Stimulated activated CD4-positive, alpha-beta T cell treated with anti-CD3 and anti-CD28 coated beads, Interleukin-2, amount 100 ng/mL, for 24 hours (primary cell): ENCODE data around the gene RGL3.
"Not testable (repeated sequence)": the region's sequence is repeated elsewhere in the genome, so short reads cannot be mapped to it uniquely, and the experiment has no call there.

Experiments used
- DNase-seq, 2 donors: peaks; one replicate each; pipeline ENCODE4 v3.0.0-alpha.2; 2020

RGL3 gene

DNA sequence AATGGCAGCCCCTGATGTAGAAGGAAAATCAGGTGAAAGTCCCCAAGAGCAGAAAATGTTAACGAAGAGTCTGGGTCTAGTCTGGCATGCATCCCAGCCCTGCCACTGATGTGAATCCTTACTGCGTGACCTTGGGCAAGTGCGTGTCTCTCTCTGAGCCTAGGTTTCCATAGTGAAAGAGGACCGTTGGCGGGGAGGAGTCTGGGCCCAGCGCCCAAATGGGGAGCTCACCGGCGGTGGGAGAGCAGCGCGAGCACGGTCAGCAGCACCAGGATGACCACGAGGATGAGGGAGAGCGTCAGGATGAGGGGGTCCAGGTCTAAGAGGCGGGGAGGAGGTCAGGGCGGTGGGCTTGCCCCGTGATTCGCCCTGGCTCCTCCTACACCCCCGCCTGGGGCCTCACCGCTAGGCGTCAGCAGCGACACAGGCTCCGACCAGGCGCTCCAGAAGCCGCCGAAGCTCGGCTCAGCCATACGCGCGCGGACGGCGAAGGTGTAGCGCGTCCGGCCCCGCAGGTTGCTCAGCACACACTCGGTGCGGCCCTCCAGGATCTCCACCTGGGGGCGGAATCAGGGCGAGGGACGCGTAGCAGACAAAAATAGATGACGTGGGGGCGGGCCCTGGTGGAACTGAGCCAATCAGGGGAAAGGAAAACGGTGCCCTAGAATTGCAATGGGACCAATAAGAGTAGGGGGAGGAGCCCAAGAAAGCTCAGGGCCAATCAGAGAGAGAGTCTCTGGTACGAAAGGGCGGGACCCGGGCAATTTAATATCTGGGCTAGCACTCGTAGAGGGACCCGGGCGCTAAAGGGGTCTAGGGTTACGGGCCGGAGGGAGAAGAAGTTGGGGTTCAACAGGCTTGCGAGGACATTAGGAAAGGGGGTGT lies 38.2 kb downstream of the RGL3 start:
- DNase-seq: peak; percentile 96

DNA sequence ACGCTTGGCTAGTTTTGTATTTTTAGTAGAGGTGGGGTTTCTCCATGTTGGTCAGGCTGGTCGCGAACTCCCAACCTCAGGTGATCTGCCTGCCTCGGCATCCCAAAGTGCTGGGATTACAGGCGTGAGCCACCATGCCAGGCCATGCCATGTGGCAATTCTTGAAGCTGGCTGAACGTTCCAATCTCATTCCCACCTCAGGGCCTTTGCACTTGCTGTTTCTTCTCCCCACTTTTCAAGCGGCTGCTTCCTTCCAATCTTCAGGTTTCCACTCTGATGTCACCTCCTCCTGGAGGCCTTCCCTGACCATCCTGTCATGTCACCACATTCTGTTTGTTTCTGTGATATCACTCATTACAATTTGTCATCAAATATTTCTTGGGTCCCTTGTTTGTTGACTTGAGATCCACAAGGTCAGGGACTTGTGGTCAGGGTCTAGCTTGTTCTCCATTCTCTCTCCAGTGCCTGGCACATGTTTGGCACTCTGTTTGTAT lies 39.2 kb downstream of the RGL3 start:
- no peak for DNase-seq

DNA sequence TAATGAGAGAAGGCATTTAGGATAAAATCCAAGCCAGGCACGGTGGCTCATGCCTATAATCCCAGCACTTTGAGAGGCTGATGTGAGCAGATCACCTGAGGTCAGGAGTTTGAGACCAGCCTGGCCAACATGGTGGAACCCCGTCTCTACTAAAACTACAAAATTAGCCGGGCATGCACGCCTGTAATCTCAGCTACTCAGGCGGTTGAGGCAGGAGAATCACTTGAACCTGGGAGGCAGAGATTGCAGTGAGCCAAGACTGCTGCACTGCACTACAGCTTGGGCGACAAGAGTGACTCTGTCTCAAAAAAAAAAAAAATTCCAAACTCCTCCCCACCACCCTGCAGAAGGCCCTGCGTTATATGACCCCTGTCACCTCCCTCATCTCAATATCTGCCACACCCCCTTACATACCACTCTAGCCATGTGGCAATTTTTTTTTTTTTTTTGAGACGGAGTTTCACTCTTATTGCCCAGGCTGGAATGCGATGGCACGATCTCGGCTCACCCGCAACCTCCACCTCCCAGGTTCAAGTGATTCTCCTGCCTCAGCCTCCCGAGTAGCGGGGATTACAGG lies 39.8 kb downstream of the RGL3 start:
- DNase-seq: not testable (repeated sequence)

DNA sequence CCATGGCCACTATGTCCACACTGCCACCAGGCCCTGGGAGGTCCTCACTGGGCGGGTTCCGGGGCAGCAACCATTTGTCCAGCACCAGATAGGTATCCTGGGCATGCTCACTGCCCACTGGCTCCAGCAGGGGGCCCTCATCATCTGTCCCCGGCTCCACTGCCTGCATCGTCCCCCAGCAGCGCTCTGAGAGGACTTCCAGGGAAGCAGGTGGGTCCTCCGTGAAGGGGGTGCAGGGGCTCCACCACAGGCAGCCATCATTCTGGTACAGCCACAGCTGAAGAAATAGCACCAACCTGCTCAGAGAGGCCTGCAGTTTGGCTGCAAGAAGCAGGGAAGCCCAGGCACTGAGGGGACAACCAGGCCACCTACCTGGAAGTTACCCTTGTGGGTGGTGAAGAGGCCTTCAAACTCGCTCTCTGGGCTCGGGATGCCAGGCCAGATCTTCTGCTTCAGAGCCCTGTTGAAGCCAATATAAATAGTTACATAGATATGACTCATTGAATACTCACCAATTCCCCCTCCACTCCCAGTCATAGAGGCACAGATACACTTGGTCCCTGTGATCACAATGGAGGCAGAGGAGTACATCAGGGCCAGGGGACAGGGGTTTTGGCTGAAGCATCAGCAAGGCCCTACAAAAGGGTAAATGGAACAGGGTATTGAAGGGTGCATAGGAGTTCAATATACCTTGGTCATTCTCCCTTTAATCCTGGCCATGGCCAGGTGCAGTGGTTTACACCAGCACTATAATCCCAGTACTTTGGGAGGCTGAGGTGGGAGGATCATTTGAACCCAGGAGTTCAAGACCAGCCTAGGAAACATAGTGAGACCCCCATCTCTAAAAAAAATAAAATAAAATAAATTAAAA lies 40.6 kb downstream of the RGL3 start:
- DNase-seq: no peak

DNA sequence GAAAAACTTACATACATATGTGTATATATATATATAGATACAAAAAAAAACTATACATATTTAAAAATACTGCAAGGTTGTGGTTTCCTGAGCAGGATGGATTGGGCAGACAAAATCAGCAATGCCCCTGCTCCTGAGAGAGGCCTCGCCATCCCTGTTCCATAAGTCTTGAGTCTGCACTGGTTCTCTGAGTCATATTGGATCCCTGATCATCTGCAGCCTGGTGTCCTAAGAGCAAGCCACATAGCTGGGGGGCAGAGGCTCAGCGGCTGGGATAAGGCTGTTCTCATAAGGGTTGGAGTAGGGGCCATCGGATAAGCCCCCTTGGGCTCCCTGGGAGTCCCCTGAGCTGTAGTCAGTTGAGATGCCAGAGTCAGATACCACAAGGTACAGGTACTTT lies 41.4 kb downstream of the RGL3 start:
- no peak for DNase-seq

DNA sequence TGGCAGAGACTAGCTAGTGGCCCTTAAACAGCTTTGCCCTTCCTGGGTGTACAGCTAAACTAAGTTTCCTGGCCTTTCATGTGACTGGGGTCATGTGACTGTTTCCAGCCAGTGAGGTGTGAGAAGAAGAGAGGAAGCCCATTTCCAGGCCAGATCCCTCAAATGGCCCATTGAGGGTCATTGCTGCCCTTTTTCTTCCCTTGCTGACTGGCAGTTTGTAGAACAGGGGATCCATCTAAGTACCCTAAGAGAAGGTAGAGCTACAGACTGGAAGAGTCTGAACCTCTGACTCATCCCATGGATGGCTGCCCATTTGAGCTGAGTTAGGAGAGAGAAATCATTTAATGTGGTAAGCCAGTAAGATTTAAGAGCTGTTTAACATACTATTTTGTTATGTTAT lies 41.9 kb downstream of the RGL3 start:
- DNase-seq: no peak

DNA sequence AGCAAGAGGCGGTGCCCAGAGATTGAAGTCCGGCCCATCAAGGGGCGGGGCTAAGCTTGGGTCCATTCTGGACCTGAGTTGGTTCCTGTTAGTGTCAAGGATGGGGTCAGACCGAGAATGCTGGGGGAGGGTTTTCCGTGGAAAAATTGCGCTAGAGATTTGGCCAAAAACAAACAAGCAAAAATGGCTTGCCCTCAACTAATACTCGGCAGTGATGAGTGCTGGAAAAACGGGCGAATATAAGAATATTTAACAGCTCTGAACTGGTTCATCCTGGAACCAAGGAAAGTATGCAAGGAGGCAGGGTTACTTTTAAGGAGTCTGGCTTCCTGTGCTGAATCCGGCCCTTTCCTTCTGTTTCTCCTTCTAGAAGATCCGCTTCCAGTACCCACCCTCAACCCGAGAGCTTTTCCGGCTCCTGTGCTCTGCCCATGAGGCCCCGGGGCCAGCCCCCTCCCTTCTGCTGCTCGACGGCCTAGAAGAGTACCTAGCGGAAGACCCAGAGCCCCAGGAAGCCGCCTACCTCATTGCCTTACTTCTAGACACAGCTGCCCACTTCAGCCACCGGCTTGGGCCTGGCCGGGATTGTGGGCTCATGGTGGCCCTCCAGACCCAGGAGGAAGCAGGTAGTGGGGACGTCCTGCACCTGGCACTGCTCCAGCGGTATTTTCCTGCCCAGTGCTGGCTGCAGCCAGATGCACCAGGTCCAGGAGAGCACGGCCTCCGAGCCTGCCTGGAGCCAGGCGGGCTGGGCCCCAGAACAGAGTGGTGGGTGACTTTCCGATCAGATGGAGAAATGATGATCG lies 43.8 kb downstream of the RGL3 start:
- DNase-seq: peak; percentile 68 to 71

DNA sequence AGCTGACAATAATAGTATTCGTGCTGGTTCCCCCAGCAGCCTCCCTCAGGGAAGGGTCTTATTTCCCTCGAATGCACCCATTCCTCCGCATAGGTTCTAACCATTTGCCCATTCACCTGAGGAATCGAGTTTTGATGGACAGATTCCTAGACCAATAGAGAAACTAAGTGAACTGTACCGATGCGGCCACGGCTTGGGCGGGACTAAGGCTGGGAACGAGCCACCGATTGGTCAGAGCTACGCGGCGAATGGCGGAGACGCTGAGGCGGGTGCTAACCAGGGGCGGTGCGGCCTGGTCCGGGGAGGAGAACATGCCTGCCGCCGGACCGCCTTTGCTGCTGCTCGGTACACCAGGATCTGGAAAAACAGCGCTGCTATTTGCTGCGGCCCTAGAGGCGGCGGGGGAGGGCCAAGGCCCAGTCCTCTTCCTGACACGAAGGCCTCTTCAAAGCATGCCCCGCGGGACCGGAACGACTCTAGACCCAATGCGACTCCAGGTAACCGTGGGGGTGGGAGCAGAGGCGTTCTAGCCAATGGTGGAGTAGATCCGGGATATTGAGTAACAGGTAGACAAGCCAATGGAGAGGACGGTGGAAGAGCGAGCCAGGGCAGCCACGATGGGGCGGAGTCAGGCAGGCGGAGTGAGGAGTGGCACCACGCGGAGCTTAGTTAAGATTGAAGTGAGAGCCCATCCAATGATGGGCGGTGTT lies 44.5 kb downstream of the RGL3 start, which contains the start of gene SWSAP1:
Gene SWSAP1 (plus strand): TSS at position 234 of the 710 bp plus-strand sequence. CDS start 15 bp downstream, at position 249.
- DNase-seq: peak; percentile 96 to 97

DNA sequence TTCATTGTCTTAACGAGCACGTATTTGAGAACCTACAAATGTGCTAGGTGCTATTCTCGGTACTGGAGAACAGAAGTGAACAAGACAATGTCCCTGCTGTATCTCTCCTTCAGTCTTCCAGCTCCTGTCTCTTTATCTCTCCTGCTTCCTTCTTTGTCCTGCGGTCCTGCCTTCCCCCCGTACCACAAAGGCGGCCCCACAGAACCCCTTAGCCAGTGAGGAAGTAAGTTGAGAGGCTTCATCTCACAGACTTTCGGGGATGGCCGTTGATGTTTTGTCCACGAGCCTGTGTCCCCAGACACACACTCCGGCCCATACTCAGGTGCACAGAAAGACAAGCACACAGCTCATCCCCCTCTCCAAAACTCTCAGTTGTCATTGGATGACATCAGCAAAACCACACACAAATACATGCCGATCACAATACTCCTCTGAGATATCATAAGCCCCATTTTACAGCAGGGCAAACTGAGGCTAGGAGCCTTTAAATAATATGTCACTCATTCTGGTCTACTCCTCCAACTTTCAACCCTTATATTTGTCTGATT lies 45.2 kb downstream of the RGL3 start:
- no peak for DNase-seq

DNA sequence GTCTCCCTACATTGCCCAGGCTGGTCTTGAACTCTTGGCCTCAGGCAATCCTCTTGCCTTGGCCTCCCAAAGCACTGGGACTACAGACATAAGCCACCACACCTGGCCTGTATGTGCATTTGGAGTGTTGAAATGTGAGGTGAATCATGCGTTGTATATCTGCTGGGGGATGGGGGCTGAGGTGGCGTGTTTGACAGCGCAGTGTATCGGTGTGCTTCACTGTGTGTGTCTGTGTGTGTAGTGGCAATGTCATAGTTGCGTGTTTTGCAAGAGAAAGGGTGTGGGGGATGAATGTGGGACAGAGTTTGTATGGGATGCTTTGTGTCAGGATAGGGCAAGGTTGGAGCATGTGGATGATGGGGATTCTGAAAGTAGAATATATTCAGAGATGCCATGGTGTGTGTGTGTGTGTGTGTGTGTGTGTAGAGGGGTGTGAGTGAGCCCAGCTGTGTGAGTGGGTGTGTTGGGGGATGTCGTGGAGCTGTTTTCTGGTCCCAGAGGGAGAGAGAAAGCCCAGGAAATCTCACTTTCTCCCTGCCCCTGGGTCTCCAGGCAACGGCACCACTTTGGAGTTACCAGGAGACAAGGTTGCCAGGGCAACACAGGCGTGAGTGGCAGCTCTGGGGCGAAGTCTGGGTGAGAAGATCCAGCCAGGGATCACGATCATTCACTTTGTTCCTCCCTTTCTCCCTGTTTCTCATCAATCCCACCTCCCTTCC lies 45.8 kb downstream of the RGL3 start:
- DNase-seq: no peak

DNA sequence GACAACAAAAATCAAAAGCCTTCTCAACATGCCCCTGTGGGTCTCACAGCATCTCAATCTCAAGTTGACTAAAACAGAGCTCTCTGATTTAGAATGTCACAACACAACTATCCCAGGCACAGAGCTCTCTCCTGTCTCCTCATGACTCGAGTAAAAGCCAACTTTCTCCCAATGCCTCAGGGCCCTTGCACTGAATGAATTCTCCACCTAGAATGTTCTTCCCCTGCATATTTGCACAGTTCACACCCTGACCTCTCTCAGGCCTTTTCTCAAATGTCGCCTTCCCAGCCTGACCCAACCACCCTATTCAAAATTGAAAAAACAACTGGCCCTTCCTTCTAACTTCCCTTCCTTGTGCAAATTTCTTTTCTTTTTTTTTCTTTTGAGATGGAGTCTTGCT lies 48.4 kb downstream of the RGL3 start:
- DNase-seq: no peak

DNA sequence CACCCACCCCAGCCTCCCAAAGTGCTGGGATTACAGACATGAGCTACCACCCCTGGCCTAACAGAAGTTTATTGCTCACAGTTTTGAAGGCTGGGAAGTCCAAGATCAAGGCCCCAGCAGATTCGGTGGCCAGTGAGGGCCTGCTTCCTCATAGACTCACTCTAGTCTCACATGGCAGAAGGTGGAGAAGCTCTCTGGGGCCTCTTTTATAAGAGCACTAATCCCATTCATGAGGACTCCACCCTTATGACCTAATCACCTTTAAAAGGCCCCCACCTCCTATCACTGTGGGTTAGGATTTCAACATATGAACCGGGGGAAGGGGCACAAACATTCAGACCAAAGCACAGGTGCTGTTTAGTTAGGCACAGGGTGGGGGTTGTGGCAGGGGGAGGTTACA lies 51.6 kb downstream of the RGL3 start:
- no peak for DNase-seq

DNA sequence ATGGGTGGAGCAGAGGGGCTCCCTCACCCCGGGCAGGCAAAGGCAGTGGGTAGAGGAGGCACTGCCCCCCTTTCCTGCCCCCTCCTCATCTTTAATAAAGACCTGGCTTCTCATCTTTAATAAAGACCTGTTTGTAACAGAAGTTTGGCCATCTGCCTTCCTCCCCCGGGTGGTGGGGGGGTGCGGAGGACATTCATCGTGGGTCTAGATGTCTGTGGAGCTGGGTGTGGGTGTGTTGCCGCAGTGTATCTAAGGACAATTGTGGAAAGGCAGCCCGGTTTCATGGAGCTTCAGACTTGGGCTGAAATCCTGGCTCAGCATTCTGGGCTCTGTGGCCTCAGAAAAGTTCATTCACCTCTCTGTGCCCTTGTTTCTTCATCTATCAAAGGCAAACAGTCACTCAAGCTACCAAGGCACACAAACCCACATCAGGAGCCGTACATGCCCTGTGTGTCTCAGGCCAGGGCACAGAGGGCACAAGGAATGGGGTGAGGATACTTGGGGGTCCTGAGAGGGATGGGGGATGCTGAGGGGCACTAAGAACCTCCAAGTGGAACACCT lies 53.5 kb downstream of the RGL3 start:
- DNase-seq: no peak

DNA sequence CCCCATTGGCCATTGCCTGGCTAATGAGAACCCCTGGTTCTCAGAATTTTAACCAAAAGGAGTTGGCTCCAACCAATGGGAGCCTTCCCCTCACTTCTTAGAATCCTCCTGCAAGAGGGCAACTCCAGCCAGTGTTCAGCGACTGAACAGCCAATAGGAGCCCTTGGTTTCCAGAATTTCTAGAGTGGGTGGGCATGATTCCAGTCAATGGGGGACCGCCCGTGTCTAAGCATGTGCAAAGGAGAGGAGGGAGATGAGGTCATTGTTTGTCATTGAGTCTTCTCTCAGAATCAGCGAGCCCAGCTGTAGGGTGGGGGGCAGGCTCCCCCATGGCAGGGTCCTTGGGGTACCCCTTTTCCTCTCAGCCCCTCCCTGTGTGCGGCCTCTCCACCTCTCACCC lies 54.2 kb downstream of the RGL3 start:
- DNase-seq: no peak

DNA sequence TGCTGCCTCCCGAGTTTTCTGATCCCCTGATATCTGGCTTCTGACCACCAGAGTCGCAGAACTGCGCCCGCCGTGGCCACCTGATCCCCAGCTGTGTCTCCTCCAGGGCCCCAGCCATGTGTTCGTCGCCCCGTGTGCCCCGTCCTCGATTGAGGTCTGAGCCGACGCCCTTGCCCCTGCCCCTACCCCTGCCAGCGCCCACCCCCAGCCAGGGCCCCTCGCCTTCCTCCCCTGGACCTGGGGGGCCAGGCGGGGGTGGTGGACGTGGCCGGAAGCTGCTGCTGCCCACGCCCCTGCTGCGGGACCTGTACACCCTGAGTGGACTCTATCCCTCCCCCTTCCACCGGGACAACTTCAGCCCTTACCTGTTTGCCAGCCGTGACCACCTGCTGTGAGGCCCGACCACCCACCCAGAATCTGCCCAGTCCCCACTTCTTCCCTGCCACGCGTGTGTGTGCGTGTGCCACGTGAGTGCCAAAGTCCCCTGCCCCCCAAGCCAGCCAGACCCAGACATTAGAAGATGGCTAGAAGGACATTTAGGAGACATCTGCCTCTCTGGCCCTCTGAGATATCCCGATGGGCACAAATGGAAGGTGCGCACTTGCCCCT lies 54.7 kb downstream of the RGL3 start:
- no peak for DNase-seq

DNA sequence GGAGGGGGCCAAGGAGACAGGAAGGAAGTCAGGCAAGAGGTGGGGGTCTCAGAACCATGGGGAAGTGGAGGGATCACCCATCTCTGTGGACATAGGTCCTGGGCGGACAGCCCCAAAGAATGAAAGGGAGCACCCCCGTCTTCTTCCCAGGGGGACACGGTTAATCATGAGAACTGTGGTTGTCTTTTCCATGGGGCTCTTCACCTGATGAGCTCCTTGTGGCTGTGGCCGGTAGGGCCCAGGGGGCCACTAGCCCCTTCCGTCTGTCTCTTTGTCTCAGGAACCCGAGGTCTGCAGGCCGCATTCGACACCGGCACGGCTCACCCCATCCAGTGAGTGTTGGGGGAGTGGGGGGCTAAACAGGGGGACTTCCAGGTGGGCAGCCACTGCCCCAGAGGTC lies 55.2 kb downstream of the RGL3 start:
- no peak for DNase-seq

DNA sequence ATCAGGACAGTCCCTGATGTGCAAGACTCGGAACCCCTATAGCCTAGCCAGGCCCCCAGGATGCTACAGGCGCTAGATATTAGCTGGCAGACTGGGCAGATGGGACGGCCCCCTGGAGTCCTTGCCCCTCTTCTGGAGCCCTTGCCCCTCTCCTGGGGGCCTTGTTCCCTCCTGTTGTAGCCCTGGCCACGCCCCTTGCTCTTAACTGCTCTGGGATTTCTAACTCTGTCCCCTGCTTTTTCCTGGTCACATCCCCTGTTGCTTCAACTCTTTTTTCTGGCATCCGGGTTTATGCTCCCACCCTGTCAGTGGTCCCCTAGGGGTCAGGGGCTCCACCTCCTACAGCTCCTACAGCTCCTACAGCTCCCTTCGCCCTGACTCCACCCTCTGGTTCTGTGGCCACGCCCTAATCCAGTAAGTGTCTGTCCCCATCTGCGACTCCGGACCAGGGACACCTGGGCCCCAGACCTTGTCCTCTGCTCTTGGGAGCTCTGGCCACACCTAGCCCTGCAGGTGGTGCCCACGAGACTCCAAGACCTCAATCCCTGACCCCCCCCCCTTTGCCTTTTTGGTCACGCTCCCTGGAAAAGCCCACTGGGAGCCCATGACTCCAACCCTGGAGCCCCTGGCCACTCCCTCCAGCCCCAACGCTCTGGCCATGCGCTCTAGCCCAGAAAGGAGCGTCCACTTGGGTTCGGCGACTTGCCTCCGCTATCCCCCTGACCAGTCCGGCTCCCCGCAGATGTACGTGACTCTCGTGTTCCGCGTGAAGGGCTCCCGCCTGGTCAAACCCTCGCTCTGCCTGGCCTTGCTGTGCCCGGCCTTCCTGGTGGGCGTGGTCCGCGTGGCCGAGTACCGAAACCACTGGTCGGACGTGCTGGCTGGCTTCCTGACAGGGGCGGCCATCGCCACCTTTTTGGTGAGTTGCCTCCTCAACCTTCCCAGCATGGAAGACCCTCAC lies 57.1 kb downstream of the RGL3 start:
- no peak for DNase-seq

DNA sequence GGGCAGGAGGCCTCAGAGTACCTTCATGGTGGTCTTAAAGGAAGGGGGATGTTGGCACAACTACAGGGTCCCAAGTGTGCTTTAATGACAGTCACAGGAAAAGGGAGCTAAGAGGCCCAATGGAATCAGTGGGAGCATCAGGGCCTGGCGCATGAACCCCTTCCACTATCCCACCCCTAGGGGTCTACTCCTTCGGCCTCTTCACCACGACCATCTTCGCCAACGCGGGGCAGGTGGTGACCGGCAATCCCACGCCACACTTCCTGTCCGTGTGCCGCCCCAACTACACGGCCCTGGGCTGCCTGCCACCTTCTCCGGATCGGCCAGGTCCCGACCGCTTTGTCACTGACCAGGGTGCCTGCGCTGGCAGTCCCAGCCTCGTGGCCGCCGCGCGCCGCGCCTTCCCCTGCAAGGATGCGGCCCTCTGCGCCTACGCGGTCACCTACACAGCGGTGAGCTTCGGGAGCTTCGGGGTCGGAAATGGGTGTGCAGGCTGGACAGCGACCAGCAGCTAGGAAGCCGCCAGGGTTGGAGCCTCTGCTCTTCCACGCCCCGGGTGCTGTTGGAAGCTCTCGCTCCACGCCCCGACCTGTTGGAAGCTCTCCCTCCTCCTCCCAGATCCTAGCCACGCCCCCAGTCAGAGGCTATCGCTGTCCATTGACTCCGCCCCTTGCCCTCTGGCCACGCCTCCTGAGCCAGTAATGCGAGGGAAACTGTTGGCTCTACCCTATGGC lies 57.9 kb downstream of the RGL3 start:
- DNase-seq: peak in 1 of 2 donors; percentile 46
